IMR-90 (cell line): Measurements from ENCODE around the gene SLAMF9. TPM values are rescaled to one million over a fixed set of nuclear protein-coding genes. Genes with fewer than 3 reads are reported as not detected.

ENCODE experiments used
- ATAC-seq: fragments of 200-7000 bp; cut with Tn5 transposase; 2 replicates; pipeline ENCODE4 v1.9.1; 2020; ENCODE audit warnings: low read depth, mild to moderate bottlenecking, moderate library complexity
- BruUV-seq: library from RNA; stranded (reverse); fragments of 400-500 nt; replicated peaks from 2 replicates; lab custom pipeline; 2021; lab: Mats Ljungman, UMichigan
- CTCF ChIA-PET: fragments of 300-600 bp; formaldehyde crosslinking; extraction: SDS; loops from one replicate; lab custom pipeline; 2021; ENCODE audit warnings: antibody characterized with exemption; lab: Yijun Ruan, JAX
- POLR2A ChIA-PET: fragments of 300-600 bp; sonication (Branson Sonifier 250); formaldehyde crosslinking; loops from one replicate; lab custom pipeline; 2022; ENCODE audit warnings: antibody characterized with exemption; ENCODE audit not compliant: unreplicated experiment; lab: Charles Lee
- DNase-seq: peaks from one replicate; pipeline ENCODE4 v3.0.0; 2013
- H2AFZ ChIP-seq: replicated peaks from 2 replicates; pipeline ENCODE3; 2013; ENCODE audit warnings: low read length, mild to moderate bottlenecking; ENCODE audit not compliant: poor library complexity
- H2AK5ac ChIP-seq: 2 replicates; pipeline ENCODE4 v1.6.1; 2013; ENCODE audit warnings: low read depth, low read length, inconsistent platforms
- H2AK9ac ChIP-seq: replicated peaks from 2 replicates; pipeline ENCODE3; 2013; ENCODE audit warnings: mild to moderate bottlenecking, low read depth, low read length, moderate library complexity; ENCODE audit not compliant: poor library complexity
- H2BK120ac ChIP-seq: 2 replicates; pipeline ENCODE4 v1.6.1; 2013; ENCODE audit warnings: low read depth, low read length, inconsistent platforms
- H2BK15ac ChIP-seq: 3 replicates; pipeline ENCODE4 v1.6.1; 2013; ENCODE audit warnings: low read depth, low read length, inconsistent platforms
- H2BK20ac ChIP-seq: 2 replicates; pipeline ENCODE4 v1.6.1; 2013; ENCODE audit warnings: low read depth, mild to moderate bottlenecking, inconsistent platforms, low read length, moderate library complexity
- H2BK5ac ChIP-seq: 2 replicates; pipeline ENCODE4 v1.6.1; 2013; ENCODE audit warnings: mild to moderate bottlenecking, low read depth, low read length, inconsistent platforms; ENCODE audit not compliant: poor library complexity, severe bottlenecking
- H3K14ac ChIP-seq: replicated peaks from 2 replicates; pipeline ENCODE4 v1.6.1; 2013; ENCODE audit warnings: low read depth, low read length, inconsistent platforms
- H3K18ac ChIP-seq: 2 replicates; pipeline ENCODE4 v1.6.1; 2013; ENCODE audit warnings: low read depth, low read length, control low read depth
- H3K23ac ChIP-seq: 2 replicates; pipeline ENCODE4 v1.6.1; 2013; ENCODE audit warnings: low read depth, low read length, inconsistent platforms
- H3K27ac ChIP-seq: 2 replicates; pipeline ENCODE4 v1.5.1; 2013; ENCODE audit warnings: mild to moderate bottlenecking, control low read depth, low read length; ENCODE audit not compliant: insufficient read depth
- H3K27me3 ChIP-seq: 2 replicates; pipeline ENCODE4 v1.6.1; 2013; ENCODE audit warnings: low read length; ENCODE audit not compliant: control insufficient read depth, insufficient read depth
- H3K36me3 ChIP-seq: 2 replicates; pipeline ENCODE4 v1.6.1; 2013; ENCODE audit warnings: low read length, mixed read lengths; ENCODE audit not compliant: control insufficient read depth, insufficient read depth
- H3K4ac ChIP-seq: 2 replicates; pipeline ENCODE4 v1.6.1; 2013; ENCODE audit warnings: low read depth, low read length, inconsistent platforms
- H3K4me1 ChIP-seq: 2 replicates; pipeline ENCODE4 v1.6.1; 2013; ENCODE audit warnings: low read length, mixed read lengths; ENCODE audit not compliant: control insufficient read depth, insufficient read depth
- H3K4me2 ChIP-seq: 2 replicates; pipeline ENCODE4 v1.6.1; 2013; ENCODE audit warnings: low read depth, mild to moderate bottlenecking, control low read depth, low read length, moderate library complexity
- H3K4me3 ChIP-seq: 2 replicates; pipeline ENCODE4 v1.5.1; 2013; ENCODE audit warnings: low read depth, mild to moderate bottlenecking, control low read depth, low read length, moderate library complexity; ENCODE audit not compliant: insufficient read depth
- H3K56ac ChIP-seq: 2 replicates; pipeline ENCODE4 v1.6.1; 2013; ENCODE audit warnings: low read length, inconsistent platforms; ENCODE audit not compliant: insufficient read depth; ENCODE audit errors: extremely low read depth
- H3K79me1 ChIP-seq, 2 experiments: 2 replicates each; pipeline ENCODE4 v1.6.1; 2013; ENCODE audit warnings: low read length in 2 of 2, inconsistent platforms in 1 of 2, low read depth in 1 of 2
- H3K9ac ChIP-seq: 2 replicates; pipeline ENCODE4 v1.6.1; 2013; ENCODE audit warnings: low read depth, low read length, control low read depth
- H3K9me1 ChIP-seq: 2 replicates; pipeline ENCODE4 v1.6.1; 2013; ENCODE audit warnings: low read length, inconsistent platforms; ENCODE audit not compliant: insufficient read depth
- H3K9me3 ChIP-seq: 2 replicates; pipeline ENCODE4 v1.6.1; 2013; ENCODE audit warnings: low read length; ENCODE audit not compliant: control insufficient read depth, insufficient read depth
- H4K20me1 ChIP-seq: 2 replicates; pipeline ENCODE4 v1.6.1; 2013; ENCODE audit warnings: low read length, inconsistent platforms; ENCODE audit not compliant: insufficient read depth
- H4K5ac ChIP-seq: 2 replicates; pipeline ENCODE4 v1.6.1; 2013; ENCODE audit warnings: mild to moderate bottlenecking, low read depth, low read length, control low read depth
- H4K8ac ChIP-seq, 2 experiments: 2 replicates each; pipeline ENCODE4 v1.6.1; 2013; ENCODE audit warnings: low read depth in 2 of 2, low read length in 2 of 2, control low read depth in 1 of 2, inconsistent platforms in 1 of 2
- H4K91ac ChIP-seq: 2 replicates; pipeline ENCODE4 v1.6.1; 2013; ENCODE audit warnings: low read depth, low read length, inconsistent platforms; ENCODE audit not compliant: insufficient read depth
- BHLHE40 ChIP-seq: fragments of 150-350 bp; IDR thresholded peaks from 2 replicates; pipeline ENCODE4 v1.6.1; 2016; ENCODE audit warnings: mild to moderate bottlenecking, low read depth, low read length
- CEBPB ChIP-seq: IDR thresholded peaks from 2 replicates; pipeline ENCODE4 v1.6.1; 2012; ENCODE audit warnings: low read depth, low read length, improper control_type of control experiment
- CHD1 ChIP-seq: IDR thresholded peaks from 2 replicates; pipeline ENCODE4 v1.6.1; 2012; ENCODE audit warnings: low read depth, low read length, improper control_type of control experiment
- CTCF ChIP-seq: conservative IDR thresholded peaks from 2 replicates; pipeline ENCODE4 v1.5.1; 2012; ENCODE audit warnings: mild to moderate bottlenecking, low read depth, low read length, improper control_type of control experiment
- MAFK ChIP-seq: IDR thresholded peaks from 2 replicates; pipeline ENCODE4 v1.6.1; 2012; ENCODE audit warnings: low read depth, low read length, improper control_type of control experiment
- MAZ ChIP-seq: IDR thresholded peaks from 2 replicates; pipeline ENCODE4 v1.6.1; 2012; ENCODE audit warnings: low read depth, mild to moderate bottlenecking, low read length, improper control_type of control experiment, moderate library complexity, borderline replicate concordance
- MXI1 ChIP-seq: IDR thresholded peaks from 2 replicates; pipeline ENCODE4 v1.6.1; 2012; ENCODE audit warnings: low read depth, mild to moderate bottlenecking, low read length, moderate library complexity, borderline replicate concordance
- RAD21 ChIP-seq: IDR thresholded peaks from 2 replicates; pipeline ENCODE4 v1.6.1; 2012; ENCODE audit warnings: low read length, improper control_type of control experiment
- RFX5 ChIP-seq: IDR thresholded peaks from 2 replicates; pipeline ENCODE4 v1.8.0; 2012; ENCODE audit warnings: low read depth, mild to moderate bottlenecking, low read length, moderate library complexity
- SMC3 ChIP-seq: fragments of 150-350 bp; IDR thresholded peaks from 2 replicates; pipeline ENCODE4 v1.6.1; 2016; ENCODE audit warnings: low read depth, mild to moderate bottlenecking, antibody characterized with exemption, low read length, moderate library complexity
- WGBS, 2 experiments: methylation state at CpG; one replicate each; pipeline versions ENCODE4 v1.1.5 to v1.1.7; 2013; ENCODE audit warnings: missing lambda C conversion rate in 2 of 2; ENCODE audit not compliant: insufficient read length in 1 of 2; ENCODE audit errors: extremely low coverage in 2 of 2; 5-methylcytosine and 5-hydroxymethylcytosine counted together
- dilution Hi-C: fragments of 300-500 bp; cut with HindIII; formaldehyde crosslinking; loops from one replicate; pipeline ENCODE4 v1.14.3; 2018; ENCODE audit warnings: low sequenced_read_pairs; ENCODE audit not compliant: unreplicated experiment
- in situ Hi-C: fragments of 300-500 bp; cut with MboI; formaldehyde crosslinking; loops from 3 replicates; pipeline ENCODE4 v1.14.3; 2019; ENCODE audit warnings: low sequenced_read_pairs, inconsistent platforms, mixed read lengths
- intact Hi-C: fragments of 100-400 bp; cut with micrococcal nuclease; formaldehyde crosslinking; loops from 2 replicates; pipeline ENCODE4 v1.10.0; 2022
- polyA plus RNA-seq, 3 experiments: library from polyadenylated mRNA; depleted of rRNA; stranded (reverse); fragments of >200 nt; gene quantifications; 2 replicates each; pipeline ENCODE4 v1.2.3, GENCODE V29; 2012; ENCODE audit warnings: low replicate concordance in 1 of 3
- total RNA-seq: library from RNA; depleted of rRNA; stranded (reverse); fragments of >200 nt; gene quantifications from 2 replicates; pipeline ENCODE4 v1.2.3, GENCODE V29; 2012

The SLAMF9 gene
- total and polyA plus RNA-seq, 2 of the 4 experiments (the other 2 are of a cell fraction), result 0.18 to 0.67 TPM

GRCh38 chr1:159940006-159940620 lies 13.9 kb downstream of the SLAMF9 start:
- Histone ChIP-seq H4K5ac (no peak overlapping the region), H3K56ac (no peak overlapping the region), H2BK20ac (no peak overlapping the region), H2BK120ac (no peak overlapping the region), H2BK5ac (no peak overlapping the region), H3K4me2 (no peak overlapping the region), H2AK5ac (no peak overlapping the region), H3K4me3 (no peak overlapping the region), H2AK9ac (no peak overlapping the region), H2AFZ (no peak overlapping the region), H4K20me1 (no peaks in the 10 kb centered on the region), H3K18ac (no peak overlapping the region), H3K9ac (no peak overlapping the region), H3K79me1 (no peaks in the 10 kb centered on the region), H3K36me3 (no peaks in the 10 kb centered on the region), H3K27me3 (peaks cover 66% of the 10 kb centered on the region), H2BK15ac (no peak overlapping the region), H4K91ac (no peak overlapping the region), H3K27ac (no peak overlapping the region), H3K9me3 (no peaks in the 10 kb centered on the region), H4K8ac (no peak overlapping the region), H3K9me1 (no peaks in the 10 kb centered on the region), H3K4me1 (no peaks in the 10 kb centered on the region), H3K23ac (no peak overlapping the region), H3K14ac (no peak overlapping the region), H3K4ac (no peak overlapping the region)
- no TSS peak for BruUV-seq
- POLR2A ChIA-PET, result no interaction called here
- CTCF ChIA-PET, result interaction anchor here (0.8 to 6.4 kb wide), 2 partner anchors 15 to 66 kb away, joined by 3 to 48 read pairs; partner anchors contain the start of gene TAGLN2
- intact Hi-C loops (loop anchor here (10.0 kb wide), 1 partner anchor 435 kb away; no protein-coding TSS in a partner anchor), dilution Hi-C loops (no loop called here), in situ Hi-C loops (no loop called here)
- ATAC-seq, result no peak
- no peak for TF ChIP-seq CTCF
- no peak for TF ChIP-seq MXI1
- no peak for TF ChIP-seq RAD21
- no peak for TF ChIP-seq CHD1
- TF ChIP-seq MAZ, result no peak
- no peak for TF ChIP-seq CEBPB
- TF ChIP-seq SMC3, result no peak
- no peak for TF ChIP-seq RFX5
- no peak for TF ChIP-seq BHLHE40
- no peak for TF ChIP-seq MAFK
- 87% methylated on average over 7 of the region's 11 CpGs; no CpG with 5 or more reads in 1 of the 2 experiments for WGBS, 2 experiments
- DNase-seq, result no peak
